Left lobe of liver (tissue), 2 donors: ENCODE results near the gene CRYBA2. TPM values are rescaled to one million over a fixed set of nuclear protein-coding genes. Genes with fewer than 3 reads are reported as not detected.

Source experiments
- ATAC-seq: fragments of 200-7000 bp; cut with Tn5 transposase; one replicate; pipeline ENCODE4 v1.9.1; 2020; ENCODE audit warnings: mild to moderate bottlenecking, moderate library complexity
- DNase-seq: peaks from one replicate; pipeline ENCODE4 v3.0.0-alpha.2; 2020; ENCODE audit warnings: low spot score
- total RNA-seq: library from RNA; stranded (reverse); gene quantifications from one replicate; pipeline ENCODE4 v1.2.1, GENCODE V29; 2021
- donor health status: DM: no; HTN: no; CAD: no; lungs with moderate emphysema.
- donor health status: DM: no; HTN: yes; CAD: no.

CRYBA2 gene
- total RNA-seq, 1 donor from 2014 or later, result not detected

- DNase-seq (no peak), ATAC-seq (no peak)
Measured at GRCh38 chr2:218958276-218958675, 34.9 kb downstream of the CRYBA2 start.

GRCh38 chr2:218957671-218958070 lies 35.6 kb downstream of the CRYBA2 start:
- peak; percentile 7 for DNase-seq
- ATAC-seq, result no peak

GRCh38 chr2:218956039-218956438 lies 37.2 kb downstream of the CRYBA2 start:
- DNase-seq (peak; percentile 12), ATAC-seq (no peak)

- DNase-seq, result peak; percentile 14
- ATAC-seq, result no peak
Measured at GRCh38 chr2:218954541-218955300, 38.5 kb downstream of the CRYBA2 start.

- peak; percentile 24 for DNase-seq
- no peak for ATAC-seq
Measured at GRCh38 chr2:218953366-218953954, 39.8 kb downstream of the CRYBA2 start.

GRCh38 chr2:218952160-218952559 lies 41.1 kb downstream of the CRYBA2 start:
- ATAC-seq (no peak), DNase-seq (no peak)

GRCh38 chr2:218946621-218947020 lies 46.6 kb downstream of the CRYBA2 start:
- no peak for DNase-seq
- ATAC-seq, result no peak

GRCh38 chr2:218944759-218945404 lies 48.3 kb downstream of the CRYBA2 start:
- no peak for ATAC-seq

More at GRCh38 chr2:218944759-218945404, 48.3 kb downstream of the CRYBA2 start:
- no peak for DNase-seq

Other genes with a start within 250 kb of the CRYBA2 start
- gene CYP27A1, start 211.3 kb downstream of the CRYBA2 start, total RNA-seq, result 263 TPM
- gene PRKAG3, start 161.6 kb downstream of the CRYBA2 start, total RNA-seq, result not detected
- gene WNT6, start 133.6 kb downstream of the CRYBA2 start, total RNA-seq, result 0.28 TPM
- not detected for gene WNT10A, start 112.6 kb downstream of the CRYBA2 start, total RNA-seq
- gene CDK5R2, start 33.8 kb downstream of the CRYBA2 start, total RNA-seq, result not detected
- not detected for gene FEV, start 8.2 kb downstream of the CRYBA2 start, total RNA-seq
- gene CFAP65, start 48.1 kb upstream of the CRYBA2 start, total RNA-seq, result 0.05 TPM
- 4.9 TPM for gene IHH, start 67.5 kb upstream of the CRYBA2 start, total RNA-seq
- 7.8 TPM for gene NHEJ1, start 167.4 kb upstream of the CRYBA2 start, total RNA-seq
- gene SLC23A3, start 176.6 kb upstream of the CRYBA2 start, total RNA-seq, result 2.8 TPM
- 31.2 TPM for gene CNPPD1, start 183.5 kb upstream of the CRYBA2 start, total RNA-seq
- gene RETREG2, start 184.9 kb upstream of the CRYBA2 start, total RNA-seq, result 54.8 TPM
- 28.6 TPM for gene ZFAND2B, start 213.4 kb upstream of the CRYBA2 start, total RNA-seq
- gene ABCB6, start 225.5 kb upstream of the CRYBA2 start, total RNA-seq, result 53.5 TPM
- gene ATG9A, start 236.2 kb upstream of the CRYBA2 start, total RNA-seq, result 45.8 TPM
- gene ANKZF1, start 236.4 kb upstream of the CRYBA2 start, total RNA-seq, result 22.1 TPM